Hematopoietic multipotent progenitor cell treated with erythropoietin and hydrocortisone succinate and interleukin-3 and kit ligand, for 4 days (in vitro differentiated cells): ENCODE results near the gene PYCARD.
"Not testable (repeated sequence)": the region's sequence is repeated elsewhere in the genome, so short reads cannot be mapped to it uniquely, and the experiment has no call there.

ENCODE experiments used
- DNase-seq: peaks from one replicate; pipeline ENCODE4 v3.0.0-alpha.2; 2015

The PYCARD gene

GRCh38 chr16:31202414-31203375 is at the start of gene PYCARD:
Gene PYCARD (minus strand): TSS chr16:31202760. CDS start chr16:31202690, 70 bp downstream.
- DNase-seq = peak; percentile 82

GRCh38 chr16:31251435-31251834 is 48.9 kb upstream of the PYCARD start:
- DNase-seq = no peak

GRCh38 chr16:31250782-31251384 is 48.3 kb upstream of the PYCARD start:
- DNase-seq = no peak

GRCh38 chr16:31248344-31248743 is 45.8 kb upstream of the PYCARD start:
- DNase-seq = no peak

- no peak for DNase-seq
Observed at GRCh38 chr16:31246296-31246695, 43.7 kb upstream of the PYCARD start.

GRCh38 chr16:31245598-31245997 is 43.0 kb upstream of the PYCARD start:
- not testable (repeated sequence) for DNase-seq

GRCh38 chr16:31243734-31244670 is 41.4 kb upstream of the PYCARD start:
- DNase-seq = peak; percentile 84

- DNase-seq = no peak
Observed at GRCh38 chr16:31242206-31242605, 39.6 kb upstream of the PYCARD start.

GRCh38 chr16:31238041-31238440 is 35.5 kb upstream of the PYCARD start:
- DNase-seq = no peak

- no peak for DNase-seq
Observed at GRCh38 chr16:31229501-31229900, 26.9 kb upstream of the PYCARD start.

- DNase-seq = no peak
Observed at GRCh38 chr16:31228206-31228605, 25.6 kb upstream of the PYCARD start.

GRCh38 chr16:31225193-31225592 is 22.6 kb upstream of the PYCARD start:
- DNase-seq = no peak

- DNase-seq = no peak
Observed at GRCh38 chr16:31224092-31224955, 21.8 kb upstream of the PYCARD start.

- no peak for DNase-seq
Observed at GRCh38 chr16:31223044-31223443, 20.5 kb upstream of the PYCARD start.

- DNase-seq = no peak
Observed at GRCh38 chr16:31221357-31222160, 19.0 kb upstream of the PYCARD start.

- DNase-seq = no peak
Observed at GRCh38 chr16:31219154-31219741, 16.7 kb upstream of the PYCARD start.

- no peak for DNase-seq
Observed at GRCh38 chr16:31217136-31217530, 14.6 kb upstream of the PYCARD start.

- DNase-seq = no peak
Observed at GRCh38 chr16:31216422-31217135, 14.0 kb upstream of the PYCARD start, which contains the start of gene PYDC1. Gene PYDC1 (minus strand): TSS chr16:31217135. CDS start chr16:31217028, 107 bp downstream.

GRCh38 chr16:31215287-31216162 is 13.0 kb upstream of the PYCARD start:
- peak; percentile 72 for DNase-seq
